ENCODE data around the gene NOM1. TPM values are rescaled to one million over a fixed set of nuclear protein-coding genes. Genes with fewer than 3 reads are reported as not detected.

NOM1 gene
- total RNA-seq = 6.6 and 10.4 TPM in 2 replicates

GRCh38 chr7:156949541-156950380 lies at the start of gene NOM1:
Gene NOM1 (plus strand): TSS chr7:156949712. CDS start chr7:156949738, 26 bp downstream.

DNA sequence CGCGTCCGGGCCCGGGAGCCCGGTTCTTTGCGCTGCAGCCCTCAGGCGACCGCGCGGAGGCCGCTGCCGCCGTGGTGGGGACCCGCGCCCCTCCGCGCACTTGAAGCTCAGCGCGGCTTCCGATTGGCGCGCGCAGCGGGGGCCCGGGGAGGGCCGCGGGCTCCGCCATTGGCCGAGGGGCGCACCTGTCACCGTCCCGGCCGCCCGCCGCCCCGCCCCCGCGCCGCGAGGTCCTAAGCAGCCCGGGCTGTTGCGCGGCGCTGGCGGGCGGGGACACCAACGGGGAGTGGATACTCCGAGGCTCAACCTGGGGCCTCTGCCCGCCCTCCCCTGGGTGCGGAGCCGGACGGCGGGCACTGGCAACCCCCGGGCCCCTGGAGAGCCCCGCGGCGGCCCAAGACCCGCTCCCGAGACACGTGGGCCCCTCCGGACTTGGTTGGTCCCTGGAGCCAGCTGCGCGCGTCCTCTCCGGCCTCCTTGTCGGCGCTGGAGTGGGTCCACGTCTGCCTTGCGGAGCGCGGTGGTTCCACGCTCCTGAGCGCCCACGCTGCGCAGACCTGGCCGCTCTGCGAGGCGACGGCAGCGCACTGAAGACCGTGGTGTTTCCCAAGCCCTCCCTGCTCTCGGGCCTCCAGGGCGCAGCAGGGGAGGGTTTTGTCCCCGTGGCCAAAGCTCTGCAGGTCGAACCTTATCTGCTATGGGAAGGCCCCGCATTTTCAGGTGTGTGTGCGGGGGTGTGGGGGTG lies 61.2 kb downstream of the NOM1 start, which contains the start of gene MNX1:
Gene MNX1 (minus strand): TSS at position 76 of the 745 bp plus-strand sequence. CDS start 313 bp downstream, outside the sequence.

Other genes starting within 250 kb of the NOM1 start
- 29.3 and 42.7 TPM in 2 replicates for gene LMBR1, start 56.5 kb upstream of the NOM1 start, total RNA-seq
- 0.33 and 0.63 TPM in 2 replicates for gene MNX1, start 61.0 kb downstream of the NOM1 start, total RNA-seq
- 45.6 and 58.8 TPM in 2 replicates for gene UBE3C, start 189.2 kb downstream of the NOM1 start, total RNA-seq

Data from mesangial cell (primary cell).